Fibroblast of skin of left quadriceps (primary cell): ENCODE measurements around the gene CPNE4.
A peak's percentile ranks its signal among the peaks of the same experiment; 100 is the strongest.
"Not testable (repeated sequence)": the region's sequence is repeated elsewhere in the genome, so short reads cannot be mapped to it uniquely, and the experiment has no call there.

Experiments used
- DNase-seq, 2 experiments: peaks; one replicate each; pipeline ENCODE4 v3.0.0-alpha.2; 2013; ENCODE audit warnings: low read depth in 2 of 2

CPNE4 gene

GRCh38 chr3:132016061-132017041 is 18.5 kb downstream of the CPNE4 start:
- DNase-seq = no peak

- DNase-seq = no peak
These were observed 20.7 kb downstream of the CPNE4 start for GRCh38 chr3:132014105-132014504.

GRCh38 chr3:132009241-132009640 is 25.6 kb downstream of the CPNE4 start:
- DNase-seq = peak; percentile 20 to 40

GRCh38 chr3:132008837-132009236 is 26.0 kb downstream of the CPNE4 start:
- no peak for DNase-seq

- DNase-seq = no peak
These were observed 27.2 kb downstream of the CPNE4 start for GRCh38 chr3:132007617-132008016.

GRCh38 chr3:132006605-132007204 is 28.1 kb downstream of the CPNE4 start:
- DNase-seq = no peak

GRCh38 chr3:132004571-132004970 is 30.2 kb downstream of the CPNE4 start:
- DNase-seq = peak; percentile 81 to 86

GRCh38 chr3:132003685-132004084 is 31.1 kb downstream of the CPNE4 start:
- DNase-seq = no peak

GRCh38 chr3:132001999-132002398 is 32.8 kb downstream of the CPNE4 start:
- DNase-seq = no peak

- no peak for DNase-seq
These were observed 33.8 kb downstream of the CPNE4 start for GRCh38 chr3:132001036-132001435.

GRCh38 chr3:131998027-131998426 is 36.8 kb downstream of the CPNE4 start:
- no peak for DNase-seq

- DNase-seq = peak; percentile 42 to 45
These were observed 38.9 kb downstream of the CPNE4 start for GRCh38 chr3:131995891-131996290.

- DNase-seq = no peak
These were observed 45.5 kb downstream of the CPNE4 start for GRCh38 chr3:131989318-131989717.

GRCh38 chr3:131988209-131988608 is 46.6 kb downstream of the CPNE4 start:
- no peak for DNase-seq

- DNase-seq = no peak
These were observed 51.1 kb downstream of the CPNE4 start for GRCh38 chr3:131983689-131984088.

- no peak for DNase-seq
These were observed 53.5 kb downstream of the CPNE4 start for GRCh38 chr3:131981323-131981722.

- DNase-seq = no peak
These were observed 58.4 kb downstream of the CPNE4 start for GRCh38 chr3:131976448-131976847.

- no peak for DNase-seq
These were observed 59.8 kb downstream of the CPNE4 start for GRCh38 chr3:131975047-131975446.

GRCh38 chr3:131973731-131974130 is 61.1 kb downstream of the CPNE4 start:
- DNase-seq = no peak

- DNase-seq = no peak
These were observed 62.3 kb downstream of the CPNE4 start for GRCh38 chr3:131972550-131972949.

- no peak for DNase-seq
These were observed 62.7 kb downstream of the CPNE4 start for GRCh38 chr3:131972091-131972490.

- DNase-seq = not testable (repeated sequence)
These were observed 71.4 kb downstream of the CPNE4 start for GRCh38 chr3:131963442-131963841.

GRCh38 chr3:131962982-131963381 is 71.8 kb downstream of the CPNE4 start:
- DNase-seq = no peak
